H1 (cell line): ENCODE measurements around the gene MTG1. TPM values are rescaled to one million over a fixed set of nuclear protein-coding genes. Genes with fewer than 3 reads are reported as not detected.

Experiments used
- CTCF ChIA-PET: fragments of 300-600 bp; sonication (Branson Sonifier 250); formaldehyde crosslinking; loops from one replicate; lab custom pipeline; 2021; ENCODE audit not compliant: partially characterized antibody; lab: Charles Lee
- POLR2A ChIA-PET: fragments of 300-600 bp; sonication (Branson Sonifier 250); formaldehyde crosslinking; loops from one replicate; lab custom pipeline; 2021; ENCODE audit warnings: inconsistent platforms; ENCODE audit not compliant: partially characterized antibody; lab: Charles Lee
- DNase-seq, 2 experiments: peaks; one replicate each; pipeline versions ENCODE4 v3.0.0 to v3.0.0-alpha.2; 2010 to 2022; ENCODE audit warnings: low spot score in 2 of 2, low read depth in 1 of 2, mixed read lengths in 1 of 2
- FAIRE-seq: peaks from 2 replicates; lab custom pipeline; 2011; peaks lifted over from hg19 to GRCh38; lab: Jason Lieb, UNC
- H2AFZ ChIP-seq: 2 replicates; pipeline ENCODE4 v1.8.1; 2012; ENCODE audit warnings: low read length, inconsistent platforms
- H2AK5ac ChIP-seq: 2 replicates; pipeline ENCODE4 v1.6.1; 2013; ENCODE audit warnings: low read depth, low read length
- H2BK120ac ChIP-seq: replicated peaks from 2 replicates; pipeline ENCODE3; 2013; ENCODE audit warnings: low read depth, low read length, inconsistent platforms
- H2BK12ac ChIP-seq: 2 replicates; pipeline ENCODE4 v1.6.1; 2013; ENCODE audit warnings: low read depth, low read length
- H2BK15ac ChIP-seq: 2 replicates; pipeline ENCODE4 v1.6.1; 2013; ENCODE audit warnings: low read length
- H2BK20ac ChIP-seq: 2 replicates; pipeline ENCODE4 v1.6.1; 2013; ENCODE audit warnings: low read length
- H2BK5ac ChIP-seq: 2 replicates; pipeline ENCODE4 v1.6.1; 2013; ENCODE audit warnings: low read depth, low read length
- H3K14ac ChIP-seq: 2 replicates; pipeline ENCODE4 v1.6.1; 2013; ENCODE audit warnings: inconsistent platforms; ENCODE audit not compliant: insufficient read length
- H3K18ac ChIP-seq: 2 replicates; pipeline ENCODE4 v1.6.1; 2013; ENCODE audit warnings: low read length; ENCODE audit errors: extremely low read depth
- H3K23ac ChIP-seq: 2 replicates; pipeline ENCODE4 v1.6.1; 2013; ENCODE audit warnings: inconsistent platforms; ENCODE audit not compliant: insufficient read length
- H3K23me2 ChIP-seq: 2 replicates; pipeline ENCODE4 v1.6.1; 2013; ENCODE audit warnings: low read depth, low read length
- H3K27ac ChIP-seq: 2 replicates; pipeline ENCODE4 v1.6.1; 2011; ENCODE audit warnings: low read depth, low read length, inconsistent platforms
- H3K27me3 ChIP-seq, 4 experiments: replicated peaks in 1 of 4; 1 replicate in 1 of 4; 2 replicates in 3 of 4; pipeline versions ENCODE4 v1.6.1 to v1.8.1; 2011 to 2013; ENCODE audit warnings: low read length in 3 of 4, mild to moderate bottlenecking in 3 of 4, inconsistent platforms in 2 of 4, mixed read lengths in 2 of 4, moderate library complexity in 1 of 4; ENCODE audit not compliant: control insufficient read depth in 3 of 4, insufficient read depth in 3 of 4; ENCODE audit errors: extremely low read depth in 1 of 4
- H3K36me3 ChIP-seq, 4 experiments: 2 replicates each; pipeline versions ENCODE4 v1.6.1 to v1.8.1; 2011 to 2013; ENCODE audit warnings: mild to moderate bottlenecking in 4 of 4, low read length in 3 of 4, moderate library complexity in 2 of 4, control low read depth in 1 of 4, inconsistent platforms in 1 of 4; ENCODE audit not compliant: insufficient read depth in 4 of 4, control insufficient read depth in 2 of 4
- H3K4ac ChIP-seq: replicated peaks from 2 replicates; pipeline ENCODE3; 2013; ENCODE audit warnings: low read length, low read depth, mixed read lengths, inconsistent platforms; ENCODE audit not compliant: insufficient read length
- H3K4me1 ChIP-seq, 4 experiments: replicated peaks in 1 of 4; 1 replicate in 1 of 4; 2 replicates in 3 of 4; pipeline versions ENCODE4 v1.6.1 to v1.8.1; 2011 to 2013; ENCODE audit warnings: low read length in 3 of 4, inconsistent platforms in 2 of 4, mixed read lengths in 1 of 4; ENCODE audit not compliant: insufficient read depth in 4 of 4, control insufficient read depth in 3 of 4
- H3K4me2 ChIP-seq, 2 experiments: 2 replicates each; pipeline versions ENCODE4 v1.6.1 to v1.8.1; 2011 to 2013; ENCODE audit warnings: low read depth in 2 of 2, low read length in 2 of 2, control low read depth in 1 of 2, inconsistent platforms in 1 of 2, mild to moderate bottlenecking in 1 of 2; ENCODE audit not compliant: insufficient read depth in 1 of 2
- H3K4me3 ChIP-seq, 4 experiments: fragments of 200-600, 300-600 bp in 1 of 4; sonication (generic), shearing (Covaris generic), sonication (Bioruptor Twin) in 1 of 4; 2 replicates each; pipeline versions ENCODE4 v1.5.1 to v1.8.1; 2011 to 2016; ENCODE audit warnings: low read length in 4 of 4, low read depth in 3 of 4, control low read depth in 2 of 4, inconsistent platforms in 2 of 4, mild to moderate bottlenecking in 2 of 4, mixed read lengths in 1 of 4, moderate library complexity in 1 of 4; ENCODE audit not compliant: insufficient read depth in 2 of 4; ENCODE audit errors: extremely low read depth in 1 of 4
- H3K56ac ChIP-seq: replicated peaks from 2 replicates; pipeline ENCODE3; 2013; ENCODE audit warnings: low read depth, mild to moderate bottlenecking, mixed read lengths, low read length, inconsistent platforms; ENCODE audit not compliant: insufficient read length
- H3K79me1 ChIP-seq: 2 replicates; pipeline ENCODE4 v1.6.1; 2013; ENCODE audit warnings: low read depth, low read length, control low read depth
- H3K79me2 ChIP-seq, 2 experiments: 2 replicates each; pipeline versions ENCODE4 v1.6.1 to v1.8.1; 2012 to 2013; ENCODE audit warnings: low read length in 2 of 2, mild to moderate bottlenecking in 2 of 2, inconsistent platforms in 1 of 2; ENCODE audit not compliant: insufficient read depth in 2 of 2, control insufficient read depth in 1 of 2
- H3K9ac ChIP-seq, 4 experiments: replicated peaks in 1 of 4; 1 replicate in 1 of 4; 2 replicates in 3 of 4; pipeline versions ENCODE4 v1.6.1 to v1.8.1; 2011 to 2013; ENCODE audit warnings: low read depth in 3 of 4, low read length in 3 of 4, control low read depth in 2 of 4, mild to moderate bottlenecking in 2 of 4, moderate library complexity in 2 of 4, inconsistent platforms in 1 of 4; ENCODE audit errors: extremely low read depth in 1 of 4
- H3K9me3 ChIP-seq, 2 experiments: 2 replicates each; pipeline versions ENCODE4 v1.6.1 to v1.8.1; 2012 to 2013; ENCODE audit warnings: mild to moderate bottlenecking in 2 of 2, moderate library complexity in 2 of 2, control low read depth in 1 of 2, inconsistent platforms in 1 of 2, low read depth in 1 of 2, low read length in 1 of 2, mixed read lengths in 1 of 2; ENCODE audit not compliant: insufficient read depth in 2 of 2
- H4K20me1 ChIP-seq, 2 experiments: replicated peaks in 1 of 2; 2 replicates each; pipeline versions ENCODE3 to v1.8.1; 2011 to 2013; ENCODE audit warnings: inconsistent platforms in 2 of 2, low read length in 2 of 2, mild to moderate bottlenecking in 1 of 2; ENCODE audit not compliant: insufficient read depth in 2 of 2, control insufficient read depth in 1 of 2
- H4K5ac ChIP-seq: 2 replicates; pipeline ENCODE4 v1.6.1; 2013; ENCODE audit warnings: low read length, low read depth, mixed read lengths, inconsistent platforms; ENCODE audit not compliant: insufficient read length
- H4K8ac ChIP-seq: 2 replicates; pipeline ENCODE4 v1.8.0; 2013; ENCODE audit warnings: mild to moderate bottlenecking, moderate library complexity, low read length, inconsistent platforms; ENCODE audit not compliant: insufficient read depth; ENCODE audit errors: extremely low read depth
- H4K91ac ChIP-seq: replicated peaks from 2 replicates; pipeline ENCODE3; 2013; ENCODE audit warnings: low read length, mixed read lengths, inconsistent platforms; ENCODE audit not compliant: insufficient read length
- HDAC2 ChIP-seq, 2 experiments: fragments of 300-600 bp in 1 of 2; sonication (generic) in 1 of 2; IDR thresholded peaks; 2 replicates each; pipeline ENCODE4 v1.6.1; 2011 to 2012; ENCODE audit warnings: low read depth in 2 of 2, low read length in 2 of 2, mild to moderate bottlenecking in 2 of 2, moderate library complexity in 2 of 2, borderline replicate concordance in 1 of 2, inconsistent platforms in 1 of 2
- JUN ChIP-seq: IDR thresholded peaks from 2 replicates; pipeline ENCODE4 v1.6.1; 2011; ENCODE audit warnings: low read depth, mild to moderate bottlenecking, improper control_type of control experiment, low read length
- NRF1 ChIP-seq: IDR thresholded peaks from 2 replicates; pipeline ENCODE4 v1.6.1; 2011; ENCODE audit warnings: mild to moderate bottlenecking, low read depth, low read length, improper control_type of control experiment
- RAD21 ChIP-seq, 2 experiments: IDR thresholded peaks in 1 of 2; conservative IDR thresholded peaks in 1 of 2; 2 replicates each; pipeline ENCODE4 v1.6.1; 2011; ENCODE audit warnings: low read depth in 2 of 2, low read length in 2 of 2, improper control_type of control experiment in 1 of 2, inconsistent platforms in 1 of 2, mild to moderate bottlenecking in 1 of 2, moderate library complexity in 1 of 2
- SIRT6 ChIP-seq: IDR thresholded peaks from one replicate; pipeline ENCODE4 v1.7.1; 2012; ENCODE audit warnings: low read length, inconsistent platforms
- SP2 ChIP-seq: IDR thresholded peaks from 2 replicates; pipeline ENCODE4 v1.6.1; 2012; ENCODE audit warnings: mild to moderate bottlenecking, low read length, inconsistent platforms
- SP4 ChIP-seq: IDR thresholded peaks from 2 replicates; pipeline ENCODE4 v1.6.1; 2012; ENCODE audit warnings: low read length, inconsistent platforms
- WGBS, 2 experiments: shearing (Covaris generic) in 1 of 2; methylation state at CpG; one replicate each; pipeline versions ENCODE4 v1.1.6 to v1.1.7; 2013 to 2015; ENCODE audit warnings: low lambda C conversion rate in 2 of 2, mixed read lengths in 2 of 2, inconsistent platforms in 1 of 2, low coverage in 1 of 2, missing lambda C conversion rate in 1 of 2; ENCODE audit not compliant: insufficient replicate concordance in 2 of 2, insufficient coverage in 1 of 2, insufficient read length in 1 of 2; ENCODE audit errors: extremely low coverage in 1 of 2, missing lambda C conversion rate in 1 of 2; 5-methylcytosine and 5-hydroxymethylcytosine counted together
- polyA plus RNA-seq, 7 experiments: library from polyadenylated mRNA; depleted of rRNA in 3 of 7; stranded (reverse) in 5 of 7; unstranded in 2 of 7; fragments of >200 nt in 5 of 7; fragments of 200-250 nt in 2 of 7; gene quantifications; 1 replicate in 5 of 7; 2 replicates in 1 of 7; 4 replicates in 1 of 7; pipeline versions ENCODE4 v1.2.1 to v1.2.3, GENCODE V29; 2011 to 2013; ENCODE audit warnings: missing spikeins in 2 of 7, mixed read lengths in 2 of 7
- total RNA-seq: library from RNA; stranded (reverse); fragmentation: NEBNext Ultra II Directional; extraction: Animal tissue kit (Norgen Biotek cat#: 25700); gene quantifications from 2 replicates; pipeline ENCODE4 v1.2.1, GENCODE V29; 2021

The MTG1 gene
- total and polyA plus RNA-seq, 2 of the 8 experiments (the other 6 are each of a cell fraction or from before 2014, with no cell fraction given): 56.6 to 81.6 TPM

DNA sequence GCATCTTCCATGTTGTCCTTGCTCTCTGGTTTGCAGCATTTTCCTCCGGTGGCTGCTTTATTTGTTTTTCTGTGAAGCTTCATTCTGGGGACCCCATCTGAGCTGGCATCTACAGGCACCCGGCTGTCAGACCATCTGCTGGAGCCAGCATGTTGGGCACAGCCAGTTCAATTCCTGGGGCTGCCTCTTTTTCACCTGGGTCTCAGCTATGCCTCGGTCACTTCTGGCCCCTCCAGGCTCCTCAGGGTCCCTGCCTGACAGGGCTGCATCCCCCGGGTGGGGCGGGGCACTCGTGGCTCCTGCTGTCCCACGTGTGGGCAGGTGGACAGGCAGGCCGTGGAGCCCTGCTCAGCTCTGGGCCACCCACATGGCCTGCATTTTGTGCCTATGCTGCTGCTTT lies 67.9 kb downstream of the MTG1 start:
- H4K8ac ChIP-seq: no peak overlapping the region
- no peak overlapping the region for H2AK5ac ChIP-seq
- no peak overlapping the region for H3K14ac ChIP-seq
- no peaks in the 10 kb centered on the region; a peak in 1 of 8 replicates for H3K36me3 ChIP-seq
- H3K4me1 ChIP-seq: no peaks in the 10 kb centered on the region
- H4K5ac ChIP-seq: no peak overlapping the region
- H3K23ac ChIP-seq: no peak overlapping the region
- H3K56ac ChIP-seq: no peak overlapping the region
- no peak overlapping the region for H3K4me2 ChIP-seq
- no peak overlapping the region for H3K4me3 ChIP-seq
- no peak overlapping the region for H2BK20ac ChIP-seq
- H4K91ac ChIP-seq: no peak overlapping the region
- H3K9ac ChIP-seq: no peak overlapping the region
- H2AFZ ChIP-seq: no peak overlapping the region
- no peak overlapping the region for H3K4ac ChIP-seq
- H2BK12ac ChIP-seq: no peak overlapping the region
- H3K79me2 ChIP-seq: no peaks in the 10 kb centered on the region
- H4K20me1 ChIP-seq: no peaks in the 10 kb centered on the region
- CTCF ChIA-PET: no interaction called here
- H2BK15ac ChIP-seq: no peak overlapping the region
- DNase-seq: no peak
- no peak overlapping the region for H3K27ac ChIP-seq
- no peak overlapping the region for H2BK5ac ChIP-seq
- H2BK120ac ChIP-seq: no peak overlapping the region
- H3K9me3 ChIP-seq: peaks cover 69 to 89% of the 10 kb centered on the region in 2 experiments
- H3K18ac ChIP-seq: no peak overlapping the region
- H3K23me2 ChIP-seq: no peaks in the 10 kb centered on the region
- POLR2A ChIA-PET: no interaction called here
- no peaks in the 10 kb centered on the region for H3K79me1 ChIP-seq
- WGBS, 2 experiments: 82% methylated on average over 8 of the region's 8 CpGs; no CpG with 5 or more reads in 1 of the 2 experiments
- FAIRE-seq: no peak
- no peaks in the 10 kb centered on the region for H3K27me3 ChIP-seq
- no peak for TF ChIP-seq RAD21 (IDR thresholded peaks at IDR 0.05 in 1 of 2, conservative IDR thresholded peaks at IDR 0.05 in 1 of 2; ENCODE audit: low read depth in 2 of 2, low read length in 2 of 2)
- no peak for TF ChIP-seq SP2
- no peak for TF ChIP-seq SIRT6
- no peak for TF ChIP-seq SP4
- no peak for TF ChIP-seq JUN
- TF ChIP-seq HDAC2 (IDR thresholded peaks at IDR 0.05; ENCODE audit: borderline replicate concordance in 1 of 2, low read depth in 2 of 2, low read length in 2 of 2): no peak
- TF ChIP-seq NRF1: no peak
